Measurements from ENCODE around the gene ZFYVE9.

- TF ChIP-seq POLR2A (IDR thresholded peaks at IDR 0.05), result no peak
- TF ChIP-seq CTCF (IDR thresholded peaks at IDR 0.05), result no peak
These were observed 218.0 kb downstream of the ZFYVE9 start for GRCh38 chr1:52359676-52360594.
